ENCODE data around the gene EXOC4.

Gene EXOC4

GRCh38 chr7:134021836-134022235, 769.0 kb downstream of the EXOC4 start:
- no peak for DNase-seq

- DNase-seq = peak; percentile 23
Observed at GRCh38 chr7:134022286-134022911, 769.5 kb downstream of the EXOC4 start.

- no peak for DNase-seq
Observed at GRCh38 chr7:134024739-134025138, 771.9 kb downstream of the EXOC4 start.

- no peak for DNase-seq
Observed at GRCh38 chr7:134028853-134029252, 776.0 kb downstream of the EXOC4 start.

GRCh38 chr7:134029743-134030142, 776.9 kb downstream of the EXOC4 start:
- no peak for DNase-seq

GRCh38 chr7:134030460-134030865, 777.6 kb downstream of the EXOC4 start:
- no peak for DNase-seq

- peak; percentile 29 for DNase-seq
Observed at GRCh38 chr7:134031835-134032617, 779.1 kb downstream of the EXOC4 start.

- DNase-seq = no peak
Observed at GRCh38 chr7:134034652-134035051, 781.8 kb downstream of the EXOC4 start.

- DNase-seq = no peak
Observed at GRCh38 chr7:134037991-134038390, 785.1 kb downstream of the EXOC4 start.

- no peak for DNase-seq
Observed at GRCh38 chr7:134040988-134041387, 788.1 kb downstream of the EXOC4 start.

- DNase-seq = no peak
Observed at GRCh38 chr7:134041477-134041876, 788.6 kb downstream of the EXOC4 start.

- no peak for DNase-seq
Observed at GRCh38 chr7:134042307-134042706, 789.4 kb downstream of the EXOC4 start.

- DNase-seq = no peak
Observed at GRCh38 chr7:134044682-134045081, 791.8 kb downstream of the EXOC4 start.

- DNase-seq = no peak
Observed at GRCh38 chr7:134045716-134046115, 792.8 kb downstream of the EXOC4 start.

- DNase-seq = no peak
Observed at GRCh38 chr7:134046594-134047128, 793.8 kb downstream of the EXOC4 start.

GRCh38 chr7:134047675-134048074, 794.8 kb downstream of the EXOC4 start:
- DNase-seq = no peak

GRCh38 chr7:134048166-134048565, 795.3 kb downstream of the EXOC4 start:
- no peak for DNase-seq

- DNase-seq = no peak
Observed at GRCh38 chr7:134051020-134051419, 798.1 kb downstream of the EXOC4 start.

GRCh38 chr7:134056816-134057215, 803.9 kb downstream of the EXOC4 start:
- no peak for DNase-seq

GRCh38 chr7:134058521-134058920, 805.6 kb downstream of the EXOC4 start:
- no peak for DNase-seq

- no peak for DNase-seq
Observed at GRCh38 chr7:134058980-134059379, 806.1 kb downstream of the EXOC4 start.

GRCh38 chr7:134059921-134060320, 807.0 kb downstream of the EXOC4 start:
- no peak for DNase-seq

- no peak for DNase-seq
Observed at GRCh38 chr7:134060874-134061273, 808.0 kb downstream of the EXOC4 start.

- no peak for DNase-seq
Observed at GRCh38 chr7:134062460-134062859, 809.6 kb downstream of the EXOC4 start.
